Lower lobe of right lung (tissue), 2 donors: ENCODE measurements around the gene ELL. TPM values are rescaled to one million over a fixed set of nuclear protein-coding genes. Genes with fewer than 3 reads are reported as not detected.

Experiments
- ATAC-seq, 2 donors: fragments of 200-7000 bp; cut with Tn5 transposase; one replicate each; pipeline ENCODE4 v1.9.1; 2020 to 2022; ENCODE audit warnings: mild to moderate bottlenecking in 2 of 2, moderate library complexity in 2 of 2
- DNase-seq: peaks from one replicate; pipeline ENCODE4 v3.0.0-alpha.2; 2020
- H3K27ac ChIP-seq: fragments of 200-600 bp; one replicate; pipeline ENCODE4 v1.8.0; 2022
- H3K27me3 ChIP-seq: fragments of 200-600 bp; one replicate; pipeline ENCODE4 v1.8.0; 2022; ENCODE audit warnings: low read depth
- H3K36me3 ChIP-seq: fragments of 200-600 bp; one replicate; pipeline ENCODE4 v1.8.0; 2022; ENCODE audit warnings: mild to moderate bottlenecking
- H3K4me1 ChIP-seq: fragments of 200-600 bp; one replicate; pipeline ENCODE4 v1.8.0; 2022
- H3K4me3 ChIP-seq: fragments of 200-600 bp; one replicate; pipeline ENCODE4 v1.8.0; 2022; ENCODE audit warnings: mild to moderate bottlenecking
- H3K9me3 ChIP-seq: fragments of 200-600 bp; one replicate; pipeline ENCODE4 v1.8.0; 2022
- intact Hi-C: fragments of 100-400 bp; cut with DNase I; formaldehyde crosslinking; loops from one replicate; pipeline ENCODE4 v1.11.0; 2022
- total RNA-seq: library from RNA; stranded (reverse); fragmentation: NEBNext Ultra II Directional; extraction: Animal tissue kit (Norgen Biotek cat#: 25700); gene quantifications from one replicate; pipeline ENCODE4 v1.2.1, GENCODE V29; 2021
- TF ChIP-seq, protein P1 (sequence below): fragments of 200-600 bp; IDR thresholded peaks from one replicate; pipeline ENCODE4 v1.8.0; 2022; ENCODE audit warnings: antibody characterized with exemption, mild to moderate bottlenecking
- donor health status: DM: no; HTN: yes; CAD: no; lungs with severe emphysema.

The ELL gene
- total RNA-seq, 1 donor from 2014 or later = 19.7 TPM

DNA sequence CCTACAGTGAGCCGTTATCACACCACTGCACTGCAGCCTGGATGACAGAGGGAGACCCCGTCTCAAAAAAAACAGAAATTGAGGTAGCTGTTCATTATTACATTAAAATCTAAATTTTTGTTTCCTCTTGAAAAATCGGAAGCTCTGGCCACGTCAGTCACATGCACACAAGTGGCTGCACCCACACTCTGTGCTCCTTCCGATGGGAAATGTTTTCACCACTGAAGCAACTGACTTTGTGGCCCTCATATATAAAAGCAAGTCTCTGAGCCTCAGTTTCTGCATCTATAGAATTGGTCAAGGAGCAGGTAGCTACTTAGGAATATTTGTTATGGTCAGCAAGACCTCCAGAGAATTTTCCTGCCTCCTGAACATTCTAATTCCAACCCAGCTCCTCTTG is 128.9 kb downstream of the ELL start:
- H3K9me3 ChIP-seq = no peaks in the 10 kb centered on the region
- peaks cover 39% of the 10 kb centered on the region for H3K4me1 ChIP-seq
- H3K36me3 ChIP-seq = peaks cover 7% of the 10 kb centered on the region
- TF ChIP-seq, protein P1, sequence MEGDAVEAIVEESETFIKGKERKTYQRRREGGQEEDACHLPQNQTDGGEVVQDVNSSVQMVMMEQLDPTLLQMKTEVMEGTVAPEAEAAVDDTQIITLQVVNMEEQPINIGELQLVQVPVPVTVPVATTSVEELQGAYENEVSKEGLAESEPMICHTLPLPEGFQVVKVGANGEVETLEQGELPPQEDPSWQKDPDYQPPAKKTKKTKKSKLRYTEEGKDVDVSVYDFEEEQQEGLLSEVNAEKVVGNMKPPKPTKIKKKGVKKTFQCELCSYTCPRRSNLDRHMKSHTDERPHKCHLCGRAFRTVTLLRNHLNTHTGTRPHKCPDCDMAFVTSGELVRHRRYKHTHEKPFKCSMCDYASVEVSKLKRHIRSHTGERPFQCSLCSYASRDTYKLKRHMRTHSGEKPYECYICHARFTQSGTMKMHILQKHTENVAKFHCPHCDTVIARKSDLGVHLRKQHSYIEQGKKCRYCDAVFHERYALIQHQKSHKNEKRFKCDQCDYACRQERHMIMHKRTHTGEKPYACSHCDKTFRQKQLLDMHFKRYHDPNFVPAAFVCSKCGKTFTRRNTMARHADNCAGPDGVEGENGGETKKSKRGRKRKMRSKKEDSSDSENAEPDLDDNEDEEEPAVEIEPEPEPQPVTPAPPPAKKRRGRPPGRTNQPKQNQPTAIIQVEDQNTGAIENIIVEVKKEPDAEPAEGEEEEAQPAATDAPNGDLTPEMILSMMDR = no peak
- intact Hi-C loops = loop anchor here (10.0 kb wide), 1 partner anchor 48 kb away; the partner anchor contains the start of gene PGPEP1
- peaks cover 18% of the 10 kb centered on the region for H3K27me3 ChIP-seq
- peak overlapping the region; percentile 65 for H3K27ac ChIP-seq
- no peak for DNase-seq
- H3K4me3 ChIP-seq = peak overlapping the region; percentile 38
- peak in 1 of 2 donors; percentile 34 for ATAC-seq

Other genes with a start within 250 kb of the ELL start
- gene IQCN, start 247.6 kb downstream of the ELL start, total RNA-seq = 4.1 TPM
- 150 TPM for gene JUND, start 240.4 kb downstream of the ELL start, total RNA-seq
- gene LSM4, start 199.0 kb downstream of the ELL start, total RNA-seq = 72.3 TPM
- gene PGPEP1, start 181.5 kb downstream of the ELL start, total RNA-seq = 40.9 TPM
- 21.2 TPM for gene GDF15, start 135.9 kb downstream of the ELL start, total RNA-seq
- gene LRRC25, start 124.4 kb downstream of the ELL start, total RNA-seq = 35.4 TPM
- 65.6 TPM for gene SSBP4, start 102.7 kb downstream of the ELL start, total RNA-seq
- gene ISYNA1, start 83.9 kb downstream of the ELL start, total RNA-seq = 30.6 TPM
- gene FKBP8, start 21.5 kb upstream of the ELL start, total RNA-seq = 195 TPM
- gene KXD1, start 35.8 kb upstream of the ELL start, total RNA-seq = 71.9 TPM
- 884 TPM for gene UBA52, start 49.8 kb upstream of the ELL start, total RNA-seq
- 60.4 TPM for gene REX1BD, start 66.7 kb upstream of the ELL start, total RNA-seq
- 19.9 TPM for gene CRLF1, start 84.7 kb upstream of the ELL start, total RNA-seq
- gene TMEM59L, start 90.8 kb upstream of the ELL start, total RNA-seq = 1.1 TPM
- gene KLHL26, start 115.0 kb upstream of the ELL start, total RNA-seq = 14.5 TPM
- 16.2 TPM for gene CRTC1, start 161.6 kb upstream of the ELL start, total RNA-seq